ENCODE results near the gene NAB1.

The NAB1 gene

DNA sequence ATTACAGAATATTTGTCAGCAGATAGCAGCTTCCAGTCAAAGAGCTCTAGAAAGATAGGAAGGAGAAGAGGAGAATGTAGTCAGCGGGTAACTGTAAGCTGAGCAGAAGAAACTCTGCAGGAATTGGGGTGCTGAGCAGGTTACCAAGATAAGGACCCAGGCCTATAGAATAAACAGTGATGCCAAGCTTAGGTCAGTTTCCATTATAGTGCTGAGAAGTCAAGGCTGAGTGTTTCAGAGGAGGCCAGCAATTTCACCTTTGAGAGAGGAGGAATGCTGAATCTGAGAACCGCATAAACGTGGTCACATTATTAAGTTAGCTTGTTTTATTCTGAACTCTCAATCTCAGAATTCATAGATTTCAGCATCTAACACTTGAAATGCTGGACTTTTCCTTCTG is 13.9 kb downstream of the NAB1 start:
- TF ChIP-seq FOXA1 (IDR thresholded peaks at IDR 0.05) = no peak
- TF ChIP-seq CTBP1 (IDR thresholded peaks at IDR 0.05; ENCODE audit: borderline replicate concordance) = no peak
- TF ChIP-seq ARNT (IDR thresholded peaks at IDR 0.05) = no peak
- TF ChIP-seq FOXK2 (IDR thresholded peaks at IDR 0.05) = no peak
- TF ChIP-seq ELF4 (IDR thresholded peaks at IDR 0.05) = no peak
- TF ChIP-seq, protein P1, sequence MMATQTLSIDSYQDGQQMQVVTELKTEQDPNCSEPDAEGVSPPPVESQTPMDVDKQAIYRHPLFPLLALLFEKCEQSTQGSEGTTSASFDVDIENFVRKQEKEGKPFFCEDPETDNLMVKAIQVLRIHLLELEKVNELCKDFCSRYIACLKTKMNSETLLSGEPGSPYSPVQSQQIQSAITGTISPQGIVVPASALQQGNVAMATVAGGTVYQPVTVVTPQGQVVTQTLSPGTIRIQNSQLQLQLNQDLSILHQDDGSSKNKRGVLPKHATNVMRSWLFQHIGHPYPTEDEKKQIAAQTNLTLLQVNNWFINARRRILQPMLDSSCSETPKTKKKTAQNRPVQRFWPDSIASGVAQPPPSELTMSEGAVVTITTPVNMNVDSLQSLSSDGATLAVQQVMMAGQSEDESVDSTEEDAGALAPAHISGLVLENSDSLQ (IDR thresholded peaks at IDR 0.05) = no peak
- no peak for TF ChIP-seq ZNF384 (IDR thresholded peaks at IDR 0.05)
- no peak for TF ChIP-seq L3MBTL2 (conservative IDR thresholded peaks at IDR 0.05)
- no peak for TF ChIP-seq SUZ12 (IDR thresholded peaks at IDR 0.05)
- TF ChIP-seq NFRKB (IDR thresholded peaks at IDR 0.05) = no peak
- no peak for TF ChIP-seq LEF1 (IDR thresholded peaks at IDR 0.05; ENCODE audit: borderline replicate concordance)
- no peak for TF ChIP-seq FOXM1 (IDR thresholded peaks at IDR 0.05; ENCODE audit: borderline replicate concordance)
- TF ChIP-seq TARDBP (IDR thresholded peaks at IDR 0.05) = no peak
- no peak for TF ChIP-seq HDGF (IDR thresholded peaks at IDR 0.05; ENCODE audit: borderline replicate concordance)
- DNase-seq (ENCODE audit: extremely low spot score) = no peak
- POLR2A ChIA-PET = no interaction called here
- CTCF ChIA-PET = interaction anchor here (1.7 kb wide), 1 partner anchor 17 kb away, joined by 4 read pairs; no protein-coding TSS in a partner anchor

DNA sequence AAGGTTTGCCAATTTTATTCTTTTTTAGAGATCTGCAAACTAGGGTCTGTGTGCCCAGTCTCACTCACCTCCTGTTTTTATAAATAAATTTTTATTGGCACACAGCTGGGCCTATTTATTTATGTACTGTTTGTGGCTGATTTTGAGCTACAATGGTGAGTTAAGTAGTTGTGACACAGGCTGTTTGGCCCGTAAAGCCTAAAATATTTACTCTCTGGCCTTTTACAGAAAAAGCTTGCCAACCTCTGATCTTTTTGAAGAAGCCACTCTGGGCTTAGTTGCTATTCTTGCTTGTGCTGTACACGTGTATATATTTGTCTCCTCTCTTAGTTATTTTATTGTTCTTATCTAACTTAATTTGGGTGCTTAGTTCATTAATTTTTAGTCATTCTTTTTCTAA is 14.5 kb downstream of the NAB1 start:
- no peak for TF ChIP-seq SUZ12 (IDR thresholded peaks at IDR 0.05)
- no peak for TF ChIP-seq SP1 (IDR thresholded peaks at IDR 0.05)
- TF ChIP-seq FOXA1 (IDR thresholded peaks at IDR 0.05) = no peak
- no peak for TF ChIP-seq HDGF (IDR thresholded peaks at IDR 0.05; ENCODE audit: borderline replicate concordance)
- TF ChIP-seq BHLHE40 (IDR thresholded peaks at IDR 0.05; ENCODE audit: borderline replicate concordance) = no peak
- no peak for TF ChIP-seq NFRKB (IDR thresholded peaks at IDR 0.05)
- ChIA-PET CTCF (interaction anchor here (0.6 to 1.7 kb wide), 2 partner anchors 17 to 44 kb away, joined by 4 read pairs; no protein-coding TSS in a partner anchor), POLR2A (no interaction called here)
- DNase-seq (ENCODE audit: extremely low spot score) = no peak

DNA sequence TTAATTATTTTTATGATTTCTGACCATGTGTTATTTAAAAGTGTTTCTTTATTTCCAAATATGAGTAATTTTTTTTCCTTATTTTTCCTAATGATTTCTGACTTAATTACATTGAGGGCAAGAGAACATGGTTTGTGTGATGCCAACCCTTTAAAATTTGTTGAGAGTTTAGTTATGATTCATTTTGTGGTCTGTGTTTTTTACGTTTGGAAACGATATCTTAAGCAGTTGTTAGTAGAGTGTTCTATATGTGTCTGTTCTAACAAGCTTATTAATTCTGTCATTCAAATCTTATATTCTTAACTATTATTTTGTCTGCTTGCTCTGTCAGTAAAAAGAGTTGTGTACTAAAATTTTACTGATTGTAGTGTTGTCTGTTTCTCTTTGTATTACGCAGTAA is 15.0 kb downstream of the NAB1 start:
- TF ChIP-seq, protein P1 (IDR thresholded peaks at IDR 0.05) = no peak
- no peak for TF ChIP-seq BHLHE40 (IDR thresholded peaks at IDR 0.05; ENCODE audit: borderline replicate concordance)
- TF ChIP-seq ZNF384 (IDR thresholded peaks at IDR 0.05) = no peak
- no peak for TF ChIP-seq L3MBTL2 (conservative IDR thresholded peaks at IDR 0.05)
- TF ChIP-seq ELF4 (IDR thresholded peaks at IDR 0.05) = no peak
- no peak for TF ChIP-seq HDGF (IDR thresholded peaks at IDR 0.05; ENCODE audit: borderline replicate concordance)
- TF ChIP-seq FOXM1 (IDR thresholded peaks at IDR 0.05; ENCODE audit: borderline replicate concordance) = no peak
- no peak for TF ChIP-seq TARDBP (IDR thresholded peaks at IDR 0.05)
- no peak for TF ChIP-seq CTBP1 (IDR thresholded peaks at IDR 0.05; ENCODE audit: borderline replicate concordance)
- no peak for TF ChIP-seq ARNT (IDR thresholded peaks at IDR 0.05)
- TF ChIP-seq FOXK2 (IDR thresholded peaks at IDR 0.05) = no peak
- TF ChIP-seq SP1 (IDR thresholded peaks at IDR 0.05) = no peak
- TF ChIP-seq NFRKB (IDR thresholded peaks at IDR 0.05) = no peak
- TF ChIP-seq SUZ12 (IDR thresholded peaks at IDR 0.05) = no peak
- ChIA-PET POLR2A (no interaction called here), CTCF (interaction anchor here (0.6 to 1.7 kb wide), 2 partner anchors 16 to 45 kb away, joined by 4 read pairs; no protein-coding TSS in a partner anchor)
- no peak for DNase-seq (ENCODE audit: extremely low spot score)

DNA sequence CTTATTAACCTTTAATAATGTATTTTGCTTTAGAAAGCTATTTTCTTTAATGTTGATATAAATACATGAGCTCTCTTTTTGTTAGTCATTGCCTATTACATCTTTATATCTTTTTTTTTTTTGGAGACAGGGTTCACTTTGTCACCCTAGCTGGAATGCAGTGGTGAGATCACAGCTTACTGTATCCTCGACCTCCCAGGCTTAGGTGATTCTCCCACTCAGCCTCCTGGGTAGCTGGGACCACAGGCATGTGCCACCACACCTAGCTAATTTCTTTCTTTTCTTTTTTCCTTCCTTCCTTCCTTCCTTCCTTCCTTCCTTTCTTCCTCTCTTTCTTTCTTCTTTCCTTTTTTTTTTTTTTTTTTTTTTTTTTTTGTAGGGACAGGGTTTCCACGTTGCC is 15.4 kb downstream of the NAB1 start:
- POLR2A ChIA-PET = no interaction called here
- DNase-seq (ENCODE audit: extremely low spot score) = no peak

DNA sequence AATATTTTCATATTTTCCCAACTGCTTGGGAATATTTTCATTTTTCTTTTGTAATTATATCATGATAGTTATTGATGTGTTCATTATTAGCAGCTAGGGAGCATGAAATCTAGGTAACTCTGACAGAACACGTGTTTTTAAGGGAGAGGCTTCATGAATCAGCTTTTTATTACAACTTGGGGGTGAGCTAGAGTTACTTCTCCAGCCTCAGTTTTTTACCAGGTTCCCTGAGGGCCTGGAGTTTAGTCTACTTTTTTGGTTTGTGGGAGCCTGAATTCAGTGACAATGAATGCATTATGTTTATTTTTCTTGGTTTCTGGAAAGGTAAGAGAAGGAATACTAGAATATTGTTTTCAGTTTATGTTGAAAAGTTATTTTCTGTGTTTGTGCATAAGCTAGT is 18.0 kb downstream of the NAB1 start:
- no peak for DNase-seq (ENCODE audit: extremely low spot score)
- ChIA-PET POLR2A (no interaction called here), CTCF (no interaction called here)
- TF ChIP-seq HDGF (IDR thresholded peaks at IDR 0.05; ENCODE audit: borderline replicate concordance) (no peak), ARNT (IDR thresholded peaks at IDR 0.05) (no peak), FOXA1 (IDR thresholded peaks at IDR 0.05) (no peak), NFRKB (IDR thresholded peaks at IDR 0.05) (no peak), FOXK2 (IDR thresholded peaks at IDR 0.05) (no peak), SUZ12 (IDR thresholded peaks at IDR 0.05) (no peak), ELF4 (IDR thresholded peaks at IDR 0.05) (no peak)

More for the DNA sequence above, 15.4 kb downstream of the NAB1 start:
- CTCF ChIA-PET = interaction anchor here (1.7 kb wide), 1 partner anchor 16 kb away, joined by 4 read pairs; no protein-coding TSS in a partner anchor
- TF ChIP-seq SUZ12 (IDR thresholded peaks at IDR 0.05) (no peak), LEF1 (IDR thresholded peaks at IDR 0.05; ENCODE audit: borderline replicate concordance) (no peak), CTBP1 (IDR thresholded peaks at IDR 0.05; ENCODE audit: borderline replicate concordance) (no peak)

DNA sequence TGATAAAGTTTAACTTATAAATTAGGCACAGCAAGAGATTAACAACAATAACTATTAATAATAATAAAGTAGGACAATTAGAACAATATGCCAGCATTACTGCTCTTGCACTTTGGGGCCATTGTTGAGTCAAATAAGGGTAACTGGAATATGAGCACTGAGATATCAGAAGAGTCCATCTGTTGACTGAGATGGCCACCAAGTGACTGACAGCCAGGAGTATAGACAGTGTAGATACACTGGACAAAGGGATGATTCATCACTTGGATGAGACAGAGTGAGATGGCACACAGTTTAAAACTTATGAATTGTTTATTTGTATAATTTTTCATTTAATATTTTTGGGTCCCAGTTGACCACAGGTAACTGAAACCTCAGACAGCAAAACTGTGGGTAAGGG is 20.0 kb downstream of the NAB1 start:
- TF ChIP-seq ELF4 (IDR thresholded peaks at IDR 0.05) (no peak), SP1 (IDR thresholded peaks at IDR 0.05) (no peak), FOXK2 (IDR thresholded peaks at IDR 0.05) (no peak), LEF1 (IDR thresholded peaks at IDR 0.05; ENCODE audit: borderline replicate concordance) (no peak), CTBP1 (IDR thresholded peaks at IDR 0.05; ENCODE audit: borderline replicate concordance) (no peak), NFRKB (IDR thresholded peaks at IDR 0.05) (no peak), FOXM1 (IDR thresholded peaks at IDR 0.05; ENCODE audit: borderline replicate concordance) (no peak), ARNT (IDR thresholded peaks at IDR 0.05) (no peak), TARDBP (IDR thresholded peaks at IDR 0.05) (no peak), L3MBTL2 (conservative IDR thresholded peaks at IDR 0.05) (no peak), SUZ12 (IDR thresholded peaks at IDR 0.05) (no peak), FOXA1 (IDR thresholded peaks at IDR 0.05) (no peak), BHLHE40 (IDR thresholded peaks at IDR 0.05; ENCODE audit: borderline replicate concordance) (no peak), ZNF384 (IDR thresholded peaks at IDR 0.05) (no peak)
- TF ChIP-seq, protein P1 (IDR thresholded peaks at IDR 0.05) = no peak
- CTCF ChIA-PET = no interaction called here
- POLR2A ChIA-PET = no interaction called here
- no peak for DNase-seq (ENCODE audit: extremely low spot score)

Data from HEK293T (cell line).